OCI-LY3 (cell line): ENCODE data around the gene UMPS.

Experiments used
- H2AFZ ChIP-seq: fragments of 200-600, 300-600 bp; shearing (Covaris generic); 2 replicates; pipeline ENCODE4 v1.6.0; 2014; ENCODE audit warnings: antibody characterized with exemption, low read depth, low read length
- H3K27ac ChIP-seq: fragments of 200-600, 300-600 bp; sonication (generic); 2 replicates; pipeline ENCODE4 v1.5.1; 2014; ENCODE audit warnings: mild to moderate bottlenecking, low read length, moderate library complexity, mixed read lengths
- H3K27me3 ChIP-seq: fragments of 200-600, 300-600 bp; sonication (generic); 2 replicates; pipeline ENCODE4 v1.6.1; 2014; ENCODE audit warnings: low read depth, low read length, mixed read lengths
- H3K36me3 ChIP-seq: fragments of 200-600, 300-600 bp; sonication (generic); replicated peaks from 2 replicates; pipeline ENCODE3; 2014; ENCODE audit warnings: low read depth, low read length, mixed read lengths
- H3K4me1 ChIP-seq: fragments of 300-600, 200-600 bp; sonication (generic); 2 replicates; pipeline ENCODE4 v1.6.1; 2014; ENCODE audit warnings: low read length, mixed read lengths
- H3K4me2 ChIP-seq: fragments of 200-600, 300-600 bp; sonication (generic); 2 replicates; pipeline ENCODE4 v1.6.1; 2014; ENCODE audit warnings: low read length, mixed read lengths
- H3K4me3 ChIP-seq: fragments of 300-600, 200-600 bp; sonication (generic); 2 replicates; pipeline ENCODE4 v1.5.1; 2014; ENCODE audit warnings: antibody characterized with exemption, mild to moderate bottlenecking, low read length, moderate library complexity
- H3K79me2 ChIP-seq: fragments of 300-600, 200-600 bp; shearing (Covaris generic); 2 replicates; pipeline ENCODE4 v1.6.1; 2014; ENCODE audit warnings: mild to moderate bottlenecking, low read length, mixed read lengths
- H3K9ac ChIP-seq: fragments of 300-600, 200-600 bp; shearing (Covaris generic); 2 replicates; pipeline ENCODE4 v1.6.0; 2014; ENCODE audit warnings: mild to moderate bottlenecking, low read length, moderate library complexity
- H3K9me3 ChIP-seq: fragments of 200-600, 300-600 bp; shearing (Covaris generic); 2 replicates; pipeline ENCODE4 v1.6.1; 2014; ENCODE audit warnings: low read length, mixed read lengths; ENCODE audit not compliant: insufficient read depth
- H4K20me1 ChIP-seq: fragments of 200-600, 300-600 bp; sonication (generic); 2 replicates; pipeline ENCODE4 v1.6.1; 2016; ENCODE audit warnings: low read length, mixed read lengths; ENCODE audit not compliant: insufficient read depth
- EZH2phosphoT487 ChIP-seq: fragments of 200-600 bp; shearing (Covaris generic); IDR thresholded peaks from 2 replicates; pipeline ENCODE4 v1.6.1; 2018; ENCODE audit warnings: antibody characterized with exemption, mixed run types, low read depth
- TF ChIP-seq, protein P1 (sequence below): fragments of 200-600, 300-600 bp; sonication (generic); IDR thresholded peaks from 2 replicates; pipeline ENCODE4 v1.5.1; 2014; ENCODE audit warnings: antibody characterized with exemption, low read length, low read depth

The UMPS gene

DNA sequence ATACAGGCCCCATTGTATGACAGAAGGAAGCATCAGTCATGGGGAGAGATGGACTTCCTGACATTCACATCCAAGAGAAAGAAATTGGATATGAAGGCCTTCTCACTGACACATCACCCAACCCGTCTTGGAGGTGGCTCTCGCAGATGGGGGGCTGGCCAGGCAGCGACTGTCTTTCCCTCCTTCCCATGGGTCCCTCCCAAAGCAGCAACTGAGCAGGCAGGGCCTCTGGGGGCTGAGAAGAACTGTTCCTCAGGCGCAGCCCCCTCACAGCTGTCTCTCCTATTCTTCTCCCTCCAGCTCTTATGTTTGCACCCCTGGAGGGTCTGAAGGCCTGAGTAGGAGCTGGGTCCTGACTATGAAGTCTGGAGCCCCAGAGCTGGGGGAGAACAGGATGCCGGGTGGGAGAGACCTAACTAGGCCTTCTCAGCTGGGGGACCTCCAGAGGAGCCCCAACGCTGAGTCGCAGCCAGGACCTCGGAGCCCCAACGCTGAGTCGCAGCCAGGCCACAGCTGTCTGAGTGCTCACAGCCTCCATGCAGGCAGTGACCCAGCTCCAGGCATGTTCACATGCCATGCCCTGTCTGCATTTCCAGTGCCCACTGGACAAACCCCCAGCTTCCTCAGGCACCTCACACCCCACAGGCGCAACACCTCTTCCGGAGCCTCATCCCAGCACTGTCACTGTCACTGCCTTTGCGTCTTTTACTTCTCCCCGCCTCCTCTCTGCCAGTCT is 29.6 kb downstream of the UMPS start:
- no peak overlapping the region for H3K9ac ChIP-seq
- no peak for TF ChIP-seq EZH2phosphoT487
- TF ChIP-seq, protein P1, sequence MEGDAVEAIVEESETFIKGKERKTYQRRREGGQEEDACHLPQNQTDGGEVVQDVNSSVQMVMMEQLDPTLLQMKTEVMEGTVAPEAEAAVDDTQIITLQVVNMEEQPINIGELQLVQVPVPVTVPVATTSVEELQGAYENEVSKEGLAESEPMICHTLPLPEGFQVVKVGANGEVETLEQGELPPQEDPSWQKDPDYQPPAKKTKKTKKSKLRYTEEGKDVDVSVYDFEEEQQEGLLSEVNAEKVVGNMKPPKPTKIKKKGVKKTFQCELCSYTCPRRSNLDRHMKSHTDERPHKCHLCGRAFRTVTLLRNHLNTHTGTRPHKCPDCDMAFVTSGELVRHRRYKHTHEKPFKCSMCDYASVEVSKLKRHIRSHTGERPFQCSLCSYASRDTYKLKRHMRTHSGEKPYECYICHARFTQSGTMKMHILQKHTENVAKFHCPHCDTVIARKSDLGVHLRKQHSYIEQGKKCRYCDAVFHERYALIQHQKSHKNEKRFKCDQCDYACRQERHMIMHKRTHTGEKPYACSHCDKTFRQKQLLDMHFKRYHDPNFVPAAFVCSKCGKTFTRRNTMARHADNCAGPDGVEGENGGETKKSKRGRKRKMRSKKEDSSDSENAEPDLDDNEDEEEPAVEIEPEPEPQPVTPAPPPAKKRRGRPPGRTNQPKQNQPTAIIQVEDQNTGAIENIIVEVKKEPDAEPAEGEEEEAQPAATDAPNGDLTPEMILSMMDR, result no peak
- H3K4me2 ChIP-seq, result no peak overlapping the region
- no peak overlapping the region for H3K27ac ChIP-seq
- no peaks in the 10 kb centered on the region for H3K27me3 ChIP-seq
- H4K20me1 ChIP-seq, result no peaks in the 10 kb centered on the region
- H2AFZ ChIP-seq, result no peak overlapping the region
- H3K79me2 ChIP-seq, result no peaks in the 10 kb centered on the region
- no peaks in the 10 kb centered on the region for H3K36me3 ChIP-seq
- H3K4me3 ChIP-seq, result no peak overlapping the region
- no peaks in the 10 kb centered on the region for H3K9me3 ChIP-seq
- peaks cover 16% of the 10 kb centered on the region for H3K4me1 ChIP-seq

DNA sequence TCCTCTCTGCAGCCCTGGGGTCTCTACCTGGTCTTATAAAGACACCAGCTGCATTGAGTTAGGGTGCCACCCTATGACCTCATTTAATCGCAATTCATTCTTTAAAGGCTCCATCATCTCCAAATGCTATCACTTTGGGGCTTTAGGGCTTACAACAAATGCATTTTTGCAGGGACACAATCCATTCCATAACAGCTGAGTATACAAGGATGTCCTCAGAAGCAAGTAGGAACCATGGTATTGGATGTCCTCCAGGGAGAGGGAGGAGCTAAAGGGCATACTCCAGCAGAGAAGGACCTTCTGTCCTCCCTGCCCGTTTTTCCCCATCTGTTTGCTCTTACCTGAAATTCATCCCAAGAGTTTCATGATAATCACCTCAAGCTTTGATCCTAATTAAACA is 30.3 kb downstream of the UMPS start:
- no peaks in the 10 kb centered on the region for H3K27me3 ChIP-seq
- no peaks in the 10 kb centered on the region for H3K79me2 ChIP-seq
- no peak overlapping the region for H2AFZ ChIP-seq
- no peak overlapping the region for H3K27ac ChIP-seq
- no peaks in the 10 kb centered on the region for H4K20me1 ChIP-seq
- no peak overlapping the region for H3K9ac ChIP-seq
- H3K4me3 ChIP-seq, result no peak overlapping the region
- H3K4me2 ChIP-seq, result peak overlapping the region; percentile 95
- no peak for TF ChIP-seq EZH2phosphoT487
- no peaks in the 10 kb centered on the region for H3K9me3 ChIP-seq
- H3K4me1 ChIP-seq, result peaks cover 16% of the 10 kb centered on the region
- H3K36me3 ChIP-seq, result no peaks in the 10 kb centered on the region

DNA sequence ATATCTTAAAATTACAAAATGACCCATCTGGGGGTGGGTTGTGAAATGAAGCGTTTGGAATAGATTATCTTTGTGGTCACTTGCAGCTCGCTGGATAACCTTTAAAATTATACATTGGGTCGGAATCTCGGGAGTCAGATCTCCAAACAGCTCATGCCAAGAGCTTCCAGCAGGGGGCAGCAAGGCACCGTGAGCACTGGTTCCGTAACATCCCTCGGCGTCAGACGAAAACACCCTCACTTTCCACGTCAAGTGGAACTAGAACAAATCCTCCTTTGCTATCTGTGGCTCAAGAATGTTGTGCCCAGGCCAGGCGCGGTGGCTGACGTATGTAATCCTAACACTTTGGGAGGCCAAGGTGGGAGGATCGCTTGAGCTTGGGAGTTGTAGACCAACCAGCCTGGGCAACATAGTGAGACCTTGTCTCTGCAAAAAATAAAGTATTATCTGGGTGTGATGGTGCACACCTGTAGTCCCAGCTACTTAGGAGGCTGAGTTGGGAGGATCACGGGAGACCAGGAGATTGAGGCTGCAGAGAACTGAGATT is 31.1 kb downstream of the UMPS start:
- H3K9me3 ChIP-seq, result no peaks in the 10 kb centered on the region
- peak overlapping the region; percentile 54 for H3K9ac ChIP-seq
- no peaks in the 10 kb centered on the region for H4K20me1 ChIP-seq
- TF ChIP-seq EZH2phosphoT487, result no peak
- TF ChIP-seq, protein P1, result peak; percentile 94
- H3K4me3 ChIP-seq, result peak overlapping the region; percentile 76
- H3K79me2 ChIP-seq, result no peaks in the 10 kb centered on the region
- no peaks in the 10 kb centered on the region for H3K36me3 ChIP-seq
- no peaks in the 10 kb centered on the region for H3K27me3 ChIP-seq
- H2AFZ ChIP-seq, result peak overlapping the region; percentile 93; the same call in 1 of the 2 replicates
- H3K4me1 ChIP-seq, result peaks cover 16% of the 10 kb centered on the region
- H3K27ac ChIP-seq, result no peak overlapping the region
- peak overlapping the region; percentile 95 for H3K4me2 ChIP-seq

DNA sequence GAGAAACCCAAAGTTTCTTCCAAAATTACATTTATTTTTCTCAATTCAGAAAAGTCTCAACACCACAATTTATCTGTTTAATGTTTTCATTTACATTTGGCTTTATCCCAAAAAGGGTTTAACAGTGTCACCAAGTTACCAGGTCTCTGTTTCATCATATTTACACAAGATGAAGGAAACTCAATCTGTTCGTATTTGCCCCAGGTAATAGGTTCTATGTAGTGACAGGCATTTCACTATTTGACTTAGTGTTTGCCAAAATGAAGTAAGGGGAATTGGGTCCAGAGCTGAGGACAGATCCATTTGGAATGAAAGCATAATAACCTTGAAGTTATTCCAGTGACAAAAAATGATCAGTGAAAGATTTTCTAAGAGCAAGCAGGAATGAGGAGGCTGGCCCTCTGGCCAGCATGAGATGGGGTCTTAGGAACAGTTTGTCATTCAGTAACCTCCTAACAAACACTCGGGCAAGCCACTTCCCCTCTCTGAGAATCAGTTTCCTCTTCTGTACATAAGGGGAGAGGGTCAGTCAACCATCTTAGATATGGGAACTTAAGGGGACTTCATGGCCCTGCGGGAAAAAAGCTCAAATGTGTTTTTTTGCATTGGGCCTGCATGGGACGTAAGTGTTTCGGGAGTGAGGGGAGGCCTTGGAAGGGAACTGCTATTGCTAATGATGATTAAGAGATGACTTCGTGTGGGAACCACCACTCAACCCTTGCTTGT is 31.8 kb downstream of the UMPS start:
- Histone ChIP-seq H3K27me3 (no peaks in the 10 kb centered on the region; the same call in 1 of the 2 replicates), H3K9ac (no peak overlapping the region), H3K4me3 (0 out of 2 replicates have a peak overlapping the region, but pooled peaks have one; percentile 76), H3K4me2 (peak overlapping the region; percentile 95), H2AFZ (0 out of 2 replicates have a peak overlapping the region, but pooled peaks have one; percentile 9), H3K27ac (no peak overlapping the region), H3K36me3 (no peaks in the 10 kb centered on the region), H4K20me1 (no peaks in the 10 kb centered on the region), H3K79me2 (no peaks in the 10 kb centered on the region), H3K4me1 (peaks cover 16% of the 10 kb centered on the region), H3K9me3 (no peaks in the 10 kb centered on the region)
- TF ChIP-seq, protein P1, result no peak
- no peak for TF ChIP-seq EZH2phosphoT487
